NCI-H2196 treated with DMSO at 0.1 percent for 48 hours (cell line): ENCODE measurements around the gene RALGPS2.
"Not testable (repeated sequence)": the region's sequence is repeated elsewhere in the genome, so short reads cannot be mapped to it uniquely, and the experiment has no call there.

ENCODE experiments used
- DNase-seq: peaks from one replicate; lab custom pipeline; 2025; ENCODE audit not compliant: unreplicated experiment; lab: John Stamatoyannopoulos, UW

The RALGPS2 gene

GRCh38 chr1:178940068-178940765 lies 215.2 kb downstream of the RALGPS2 start:
- no peak for DNase-seq

- no peak for DNase-seq
These were observed 216.2 kb downstream of the RALGPS2 start for GRCh38 chr1:178941261-178941689.

- DNase-seq: no peak
These were observed 216.8 kb downstream of the RALGPS2 start for GRCh38 chr1:178941849-178942248.

GRCh38 chr1:178942285-178943198 lies 217.5 kb downstream of the RALGPS2 start:
- DNase-seq: no peak

- DNase-seq: no peak
These were observed 219.7 kb downstream of the RALGPS2 start for GRCh38 chr1:178944729-178945128.

- no peak for DNase-seq
These were observed 220.8 kb downstream of the RALGPS2 start for GRCh38 chr1:178945763-178946266.

- no peak for DNase-seq
These were observed 221.4 kb downstream of the RALGPS2 start for GRCh38 chr1:178946416-178946815.

GRCh38 chr1:178946855-178947676 lies 222.0 kb downstream of the RALGPS2 start:
- DNase-seq: peak; percentile 7

- no peak for DNase-seq
These were observed 222.6 kb downstream of the RALGPS2 start for GRCh38 chr1:178947677-178947981.

GRCh38 chr1:178948676-178949075 lies 223.6 kb downstream of the RALGPS2 start:
- DNase-seq: no peak

- DNase-seq: not testable (repeated sequence)
These were observed 224.8 kb downstream of the RALGPS2 start for GRCh38 chr1:178949866-178950265.

GRCh38 chr1:178951600-178951999 lies 226.6 kb downstream of the RALGPS2 start:
- DNase-seq: no peak

GRCh38 chr1:178953034-178953433 lies 228.0 kb downstream of the RALGPS2 start:
- DNase-seq: no peak

- no peak for DNase-seq
These were observed 228.7 kb downstream of the RALGPS2 start for GRCh38 chr1:178953538-178954324.

- no peak for DNase-seq
These were observed 229.3 kb downstream of the RALGPS2 start for GRCh38 chr1:178954325-178954690.

GRCh38 chr1:178954937-178955336 lies 229.9 kb downstream of the RALGPS2 start:
- no peak for DNase-seq

GRCh38 chr1:178955391-178955954 lies 230.4 kb downstream of the RALGPS2 start:
- no peak for DNase-seq

GRCh38 chr1:178958491-178958890 lies 233.4 kb downstream of the RALGPS2 start:
- DNase-seq: no peak

GRCh38 chr1:178959543-178960460 lies 234.8 kb downstream of the RALGPS2 start:
- DNase-seq: no peak
